ENCODE results near the gene CBLN2. TPM values are rescaled to one million over a fixed set of nuclear protein-coding genes. Genes with fewer than 3 reads are reported as not detected.

Gene CBLN2
- total RNA-seq, 1 experiment from 2014 or later, result 7.5 TPM

DNA sequence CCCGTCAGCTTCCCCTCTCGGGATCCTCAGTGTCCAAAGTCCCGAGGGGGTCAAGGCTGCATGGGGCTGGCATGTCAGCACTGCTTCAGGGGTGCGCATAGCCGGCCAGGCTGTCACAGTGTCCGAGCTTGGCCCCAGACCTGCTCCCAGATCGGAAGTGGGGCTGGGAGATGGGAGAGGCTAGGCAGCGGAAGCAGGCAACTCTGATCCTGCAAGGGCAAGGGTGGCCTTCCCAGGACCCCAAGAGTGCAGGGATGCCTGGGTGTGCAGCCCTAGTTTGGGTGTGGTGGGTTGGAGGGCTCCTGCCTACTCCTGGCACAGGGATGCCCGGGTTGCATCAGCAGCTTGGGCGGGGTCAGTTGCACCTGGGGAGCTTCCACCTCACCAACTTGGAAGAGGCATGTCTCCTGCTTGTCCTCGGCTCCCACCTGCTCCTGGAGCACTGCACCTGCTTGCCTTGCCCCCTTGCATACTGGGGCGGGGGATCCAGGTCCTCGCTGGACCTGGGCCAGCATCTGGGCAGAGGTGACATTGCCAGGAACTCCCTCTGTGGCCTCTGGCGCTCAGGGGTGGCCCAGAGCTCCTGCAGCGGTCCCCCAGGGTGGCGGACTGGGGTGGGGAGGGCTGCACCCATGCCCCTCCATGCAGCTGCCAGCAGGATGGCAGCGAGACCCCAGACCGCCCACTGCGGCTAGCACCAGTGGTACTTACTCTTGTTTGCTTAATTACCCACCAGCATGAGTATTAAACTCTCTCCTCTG is 41.3 kb downstream of the CBLN2 start:
- ChIA-PET POLR2A (ENCODE audit: low non-redundant PET) (no interaction called here), CTCF (no interaction called here)
- TF ChIP-seq EZH2 (IDR thresholded peaks at IDR 0.05; ENCODE audit: borderline replicate concordance, low read depth, low read length, poor library complexity, severe bottlenecking), result no peak
- TF ChIP-seq, protein P1, sequence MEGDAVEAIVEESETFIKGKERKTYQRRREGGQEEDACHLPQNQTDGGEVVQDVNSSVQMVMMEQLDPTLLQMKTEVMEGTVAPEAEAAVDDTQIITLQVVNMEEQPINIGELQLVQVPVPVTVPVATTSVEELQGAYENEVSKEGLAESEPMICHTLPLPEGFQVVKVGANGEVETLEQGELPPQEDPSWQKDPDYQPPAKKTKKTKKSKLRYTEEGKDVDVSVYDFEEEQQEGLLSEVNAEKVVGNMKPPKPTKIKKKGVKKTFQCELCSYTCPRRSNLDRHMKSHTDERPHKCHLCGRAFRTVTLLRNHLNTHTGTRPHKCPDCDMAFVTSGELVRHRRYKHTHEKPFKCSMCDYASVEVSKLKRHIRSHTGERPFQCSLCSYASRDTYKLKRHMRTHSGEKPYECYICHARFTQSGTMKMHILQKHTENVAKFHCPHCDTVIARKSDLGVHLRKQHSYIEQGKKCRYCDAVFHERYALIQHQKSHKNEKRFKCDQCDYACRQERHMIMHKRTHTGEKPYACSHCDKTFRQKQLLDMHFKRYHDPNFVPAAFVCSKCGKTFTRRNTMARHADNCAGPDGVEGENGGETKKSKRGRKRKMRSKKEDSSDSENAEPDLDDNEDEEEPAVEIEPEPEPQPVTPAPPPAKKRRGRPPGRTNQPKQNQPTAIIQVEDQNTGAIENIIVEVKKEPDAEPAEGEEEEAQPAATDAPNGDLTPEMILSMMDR (conservative IDR thresholded peaks at IDR 0.05; ENCODE audit: low read depth, low read length), result no peak
- Histone ChIP-seq H3K4me3 (ENCODE audit: low read depth, low read length, poor library complexity, severe bottlenecking) (no peak overlapping the region), H3K4me1 (ENCODE audit: insufficient read depth, low read length, poor library complexity, severe bottlenecking) (no peaks in the 10 kb centered on the region), H3K36me3 (ENCODE audit: insufficient read depth, low read length, poor library complexity, severe bottlenecking) (no peaks in the 10 kb centered on the region), H3K27ac (ENCODE audit: low read depth, low read length, poor library complexity, severe bottlenecking) (no peak overlapping the region), H3K9me3 (ENCODE audit: low read depth, low read length, poor library complexity, severe bottlenecking) (no peaks in the 10 kb centered on the region), H3K27me3 (replicated peaks; ENCODE audit: insufficient read depth, low read depth, low read length, poor library complexity) (no peaks in the 10 kb centered on the region)
- DNase-seq (ENCODE audit: low spot score), result no peak
- intact Hi-C loops (cut with micrococcal nuclease; ENCODE audit: unreplicated experiment), result loop anchor here (10.0 kb wide), 1 partner anchor 58 kb away; no protein-coding TSS in a partner anchor
- BruUV-seq (replicated peaks), result no TSS peak

DNA sequence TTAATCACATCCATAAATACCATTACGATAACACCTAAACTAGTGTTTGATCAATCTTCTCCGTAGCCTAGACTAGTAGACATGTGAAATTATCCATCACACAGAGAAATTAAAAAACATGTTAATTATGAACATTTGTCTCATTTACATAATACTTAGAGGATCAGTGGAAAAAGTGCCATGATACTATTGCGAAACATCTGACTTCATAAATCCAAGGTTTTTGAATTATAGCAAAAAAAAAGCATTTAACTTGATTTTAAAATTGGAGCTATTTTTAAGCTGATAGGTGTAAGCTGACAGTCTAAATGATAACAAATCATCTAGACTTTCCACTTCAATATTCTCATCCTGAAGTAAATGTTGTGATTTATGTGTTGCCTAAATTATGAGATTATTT is 51.6 kb downstream of the CBLN2 start:
- H3K36me3 ChIP-seq (ENCODE audit: insufficient read depth, low read length, poor library complexity, severe bottlenecking), result no peaks in the 10 kb centered on the region
- CTCF ChIA-PET, result no interaction called here

More for the DNA sequence above, 51.6 kb downstream of the CBLN2 start:
- no peaks in the 10 kb centered on the region for H3K4me1 ChIP-seq (ENCODE audit: insufficient read depth, low read length, poor library complexity, severe bottlenecking)
- no peak for TF ChIP-seq EZH2 (IDR thresholded peaks at IDR 0.05; ENCODE audit: borderline replicate concordance, low read depth, low read length, poor library complexity, severe bottlenecking)
- TF ChIP-seq, protein P1 (conservative IDR thresholded peaks at IDR 0.05; ENCODE audit: low read depth, low read length), result no peak
- no peak for DNase-seq (ENCODE audit: low spot score)
- no TSS peak for BruUV-seq (replicated peaks)
- H3K27ac ChIP-seq (ENCODE audit: low read depth, low read length, poor library complexity, severe bottlenecking), result no peak overlapping the region
- no peaks in the 10 kb centered on the region for H3K27me3 ChIP-seq (replicated peaks; ENCODE audit: insufficient read depth, low read depth, low read length, poor library complexity)
- POLR2A ChIA-PET (ENCODE audit: low non-redundant PET), result no interaction called here
- H3K9me3 ChIP-seq (ENCODE audit: low read depth, low read length, poor library complexity, severe bottlenecking), result no peaks in the 10 kb centered on the region
- H3K4me3 ChIP-seq (ENCODE audit: low read depth, low read length, poor library complexity, severe bottlenecking), result no peak overlapping the region
- intact Hi-C loops (cut with micrococcal nuclease; ENCODE audit: unreplicated experiment), result no loop called here
